Umbilical cord (tissue), 2 donors: ENCODE results near the gene ZNF574. TPM values are rescaled to one million over a fixed set of nuclear protein-coding genes. Genes with fewer than 3 reads are reported as not detected.
"Not testable (repeated sequence)": the region's sequence is repeated elsewhere in the genome, so short reads cannot be mapped to it uniquely, and the experiment has no call there.

Source experiments
- DNase-seq: peaks from one replicate; pipeline ENCODE4 v3.0.0-alpha.2; 2015; ENCODE audit warnings: low spot score
- total RNA-seq: library from RNA; depleted of rRNA; stranded (reverse); fragments of >200 nt; gene quantifications from one replicate; pipeline ENCODE4 v1.2.3, GENCODE V29; 2014; ENCODE audit warnings: low replicate concordance; ENCODE audit not compliant: insufficient read depth

ZNF574 gene, protein sequence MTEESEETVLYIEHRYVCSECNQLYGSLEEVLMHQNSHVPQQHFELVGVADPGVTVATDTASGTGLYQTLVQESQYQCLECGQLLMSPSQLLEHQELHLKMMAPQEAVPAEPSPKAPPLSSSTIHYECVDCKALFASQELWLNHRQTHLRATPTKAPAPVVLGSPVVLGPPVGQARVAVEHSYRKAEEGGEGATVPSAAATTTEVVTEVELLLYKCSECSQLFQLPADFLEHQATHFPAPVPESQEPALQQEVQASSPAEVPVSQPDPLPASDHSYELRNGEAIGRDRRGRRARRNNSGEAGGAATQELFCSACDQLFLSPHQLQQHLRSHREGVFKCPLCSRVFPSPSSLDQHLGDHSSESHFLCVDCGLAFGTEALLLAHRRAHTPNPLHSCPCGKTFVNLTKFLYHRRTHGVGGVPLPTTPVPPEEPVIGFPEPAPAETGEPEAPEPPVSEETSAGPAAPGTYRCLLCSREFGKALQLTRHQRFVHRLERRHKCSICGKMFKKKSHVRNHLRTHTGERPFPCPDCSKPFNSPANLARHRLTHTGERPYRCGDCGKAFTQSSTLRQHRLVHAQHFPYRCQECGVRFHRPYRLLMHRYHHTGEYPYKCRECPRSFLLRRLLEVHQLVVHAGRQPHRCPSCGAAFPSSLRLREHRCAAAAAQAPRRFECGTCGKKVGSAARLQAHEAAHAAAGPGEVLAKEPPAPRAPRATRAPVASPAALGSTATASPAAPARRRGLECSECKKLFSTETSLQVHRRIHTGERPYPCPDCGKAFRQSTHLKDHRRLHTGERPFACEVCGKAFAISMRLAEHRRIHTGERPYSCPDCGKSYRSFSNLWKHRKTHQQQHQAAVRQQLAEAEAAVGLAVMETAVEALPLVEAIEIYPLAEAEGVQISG
- total RNA-seq: 7.7 TPM

DNA sequence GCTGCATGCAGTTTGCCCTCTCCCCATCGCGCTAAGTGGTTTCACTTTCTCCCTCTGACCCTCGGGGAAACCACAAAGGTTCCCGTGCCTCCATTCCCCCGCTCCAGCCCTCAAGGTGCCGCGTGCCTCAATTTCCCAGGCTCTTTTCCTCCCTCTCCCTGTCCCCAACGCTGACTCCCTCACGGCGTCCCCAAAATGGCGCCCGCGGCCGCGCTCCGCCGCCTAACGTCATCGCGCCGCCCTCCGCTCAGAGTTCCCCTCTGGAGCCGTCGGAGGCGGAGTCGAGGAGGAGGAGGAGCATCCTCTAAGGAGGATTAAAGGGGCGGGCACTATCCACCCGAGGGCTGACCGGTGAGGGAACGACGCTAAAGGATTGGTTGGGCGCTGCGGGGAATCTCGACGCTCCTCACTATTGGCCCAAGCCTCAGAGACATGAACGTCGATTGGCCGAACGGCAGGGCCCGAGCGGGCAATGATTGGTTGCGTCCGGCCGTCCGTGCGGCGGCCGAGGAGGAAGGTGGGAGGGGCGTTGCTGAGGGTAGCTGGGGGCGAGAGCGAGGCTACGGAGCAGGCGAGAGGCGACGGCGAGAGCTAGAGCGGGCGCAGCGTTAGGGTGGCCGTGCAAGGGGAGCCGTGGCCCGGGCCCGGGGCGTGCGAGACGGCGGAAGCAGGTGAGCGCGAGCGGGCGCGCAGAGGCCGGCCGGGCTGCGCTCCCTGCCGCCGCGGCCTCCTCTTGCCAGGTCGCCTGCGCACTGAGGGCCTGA, at the start of gene ZNF574:
Gene ZNF574 (plus strand): TSS at position 551 of the 764 bp plus-strand sequence. CDS start 2,441 bp downstream, outside the sequence.
- DNase-seq: peak; percentile 100

DNA sequence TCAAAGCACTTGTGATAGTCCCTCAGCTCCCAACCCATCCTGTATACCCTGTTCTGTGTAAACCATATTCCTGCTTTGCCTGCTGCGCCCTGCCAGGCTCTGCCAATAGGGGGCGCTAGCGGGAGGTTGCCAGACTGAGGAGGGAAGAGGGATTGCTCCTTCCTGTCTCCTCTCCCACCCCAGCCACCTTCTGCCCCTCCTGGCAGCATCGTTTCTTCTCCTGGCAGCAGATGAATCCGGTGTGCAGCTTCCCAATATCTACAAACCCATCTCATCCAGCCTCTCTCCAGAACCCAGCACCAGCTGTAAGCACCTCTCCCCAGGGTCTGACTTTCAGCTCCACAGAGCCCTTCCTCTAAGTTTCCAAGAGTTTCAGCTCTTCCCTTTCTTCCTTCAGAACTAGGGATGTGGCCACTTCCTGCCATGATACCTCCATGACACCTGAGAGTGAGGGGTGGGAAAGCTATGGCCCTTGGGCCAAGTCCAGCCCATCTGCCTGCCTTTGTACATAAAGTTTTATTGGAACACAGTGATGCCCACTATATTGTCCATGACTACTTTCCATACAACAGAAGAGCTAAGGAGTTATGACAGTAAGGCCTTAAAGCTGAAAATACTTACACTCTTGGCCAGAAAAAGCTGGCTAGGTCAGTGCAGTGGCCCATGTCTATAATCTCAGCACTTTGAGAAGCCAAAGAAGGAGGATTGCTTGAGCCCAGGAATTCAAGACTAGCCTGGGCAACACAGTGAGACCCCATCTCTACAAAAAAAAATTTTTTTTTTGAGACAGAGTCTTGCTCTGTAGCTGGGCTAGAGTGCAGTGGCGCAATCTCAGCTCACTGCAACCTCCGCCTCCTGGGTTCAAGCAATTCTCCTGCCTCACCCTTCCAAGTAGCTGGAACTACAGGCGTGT, 47.4 kb upstream of the ZNF574 start:
- no peak for DNase-seq

DNA sequence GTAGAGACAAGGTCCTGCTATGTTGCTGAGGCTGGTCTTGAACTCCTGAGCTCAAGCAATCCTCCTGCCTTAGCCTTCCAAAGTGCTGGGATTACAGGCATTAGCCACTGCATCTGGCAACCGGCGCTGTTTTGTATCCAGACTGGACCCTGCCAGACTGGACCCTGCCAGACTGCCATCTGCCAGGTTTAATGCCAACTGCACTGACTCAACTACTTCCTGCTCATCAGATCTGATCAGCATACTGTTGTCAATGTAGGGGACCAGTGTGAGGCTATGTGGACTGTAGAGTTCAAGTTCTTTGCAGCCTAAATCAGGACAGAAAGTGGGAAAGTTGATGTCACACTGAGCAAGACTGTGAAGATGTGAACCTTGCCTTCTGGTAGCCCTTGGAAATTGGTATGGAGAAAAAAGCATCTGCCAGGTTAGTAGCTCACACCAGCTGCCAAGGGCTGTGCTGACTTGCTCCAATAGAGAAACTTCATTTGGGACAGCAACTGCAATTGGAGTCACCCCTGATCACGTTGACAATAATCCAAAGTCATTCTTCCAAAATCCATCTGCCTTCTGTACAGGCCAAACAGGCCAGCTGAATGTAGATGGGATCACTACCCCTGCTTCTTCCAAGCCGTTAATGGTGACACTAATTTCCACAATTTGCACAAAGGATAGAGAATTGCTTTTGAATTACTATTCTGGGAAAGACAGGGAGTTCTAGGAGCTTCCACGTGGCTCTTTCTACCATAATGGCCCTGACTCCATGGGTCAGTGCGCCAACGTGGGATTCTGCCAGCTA, 45.1 kb upstream of the ZNF574 start:
- no peak for DNase-seq

DNA sequence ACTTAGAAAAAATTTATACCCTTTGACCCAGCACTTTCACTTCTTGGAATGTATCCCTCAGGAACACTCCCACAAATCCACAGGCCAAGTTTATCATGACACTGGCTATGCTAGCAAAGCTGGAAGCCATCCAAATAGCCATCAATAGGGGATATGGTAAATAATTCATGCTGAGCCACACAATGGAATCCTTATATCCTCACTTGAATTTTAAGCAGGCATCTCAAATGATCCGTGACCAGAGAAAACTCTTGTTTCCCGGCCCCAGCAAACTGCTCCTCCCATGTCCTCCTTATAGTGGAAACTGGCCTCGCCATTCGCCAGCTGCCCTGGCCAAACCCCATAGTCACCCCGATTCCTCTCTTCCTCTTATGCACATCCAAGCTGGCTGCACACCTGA, 43.5 kb upstream of the ZNF574 start:
- no peak for DNase-seq

DNA sequence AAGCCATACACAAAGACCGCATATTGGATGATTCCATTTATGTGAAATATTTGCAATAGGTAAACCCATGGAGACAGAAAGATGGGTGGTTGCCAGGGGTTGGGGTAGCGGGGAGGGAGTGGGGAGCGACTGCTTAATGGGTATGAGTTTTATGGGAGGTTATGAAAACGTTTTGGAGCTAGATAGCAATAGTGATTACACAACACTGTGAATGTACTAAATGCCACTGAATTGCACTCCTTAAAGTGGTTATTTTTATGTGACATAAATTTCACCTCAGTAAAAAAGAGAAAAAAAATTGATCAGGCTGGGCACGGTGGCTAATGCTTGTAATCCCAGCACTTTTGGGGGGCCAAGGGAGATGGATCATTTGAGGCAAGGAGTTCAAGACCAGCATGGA, 42.6 kb upstream of the ZNF574 start:
- DNase-seq: no peak

DNA sequence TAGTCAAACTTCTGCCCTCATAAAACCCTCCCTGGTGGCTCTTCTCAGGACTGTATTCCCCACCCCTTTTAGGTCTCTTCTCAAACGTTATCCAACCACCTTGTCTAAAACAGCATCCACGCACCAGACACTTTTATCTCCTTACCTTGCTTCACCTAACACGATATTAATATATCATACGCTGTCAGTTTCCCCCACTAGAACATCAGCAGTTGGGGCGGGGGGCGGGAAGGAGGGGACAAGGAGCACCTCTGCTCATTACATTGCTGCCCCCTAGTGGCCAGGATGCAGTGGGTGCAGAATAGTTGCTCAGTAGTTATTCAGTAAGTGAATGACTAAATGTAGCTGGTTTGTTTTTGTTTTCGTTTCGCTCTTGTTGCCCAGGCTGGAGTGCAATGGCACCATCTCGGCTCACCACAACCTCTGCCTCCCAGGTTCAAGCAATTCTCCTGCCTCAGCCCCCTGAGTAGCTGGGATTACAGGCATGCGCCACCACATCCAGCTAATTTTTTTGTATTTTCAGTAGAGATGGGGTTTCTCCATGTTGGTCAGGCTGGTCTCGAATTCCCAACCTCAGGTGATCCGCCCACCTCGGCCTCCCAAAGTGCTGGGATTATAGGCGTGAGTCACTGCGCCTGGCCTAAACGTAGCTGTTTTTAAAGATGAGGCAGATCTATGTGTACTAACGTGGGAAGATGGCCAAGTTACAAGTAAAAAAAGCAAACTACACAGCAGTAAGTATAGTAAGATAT, 41.1 kb upstream of the ZNF574 start:
- DNase-seq: peak; percentile 59

DNA sequence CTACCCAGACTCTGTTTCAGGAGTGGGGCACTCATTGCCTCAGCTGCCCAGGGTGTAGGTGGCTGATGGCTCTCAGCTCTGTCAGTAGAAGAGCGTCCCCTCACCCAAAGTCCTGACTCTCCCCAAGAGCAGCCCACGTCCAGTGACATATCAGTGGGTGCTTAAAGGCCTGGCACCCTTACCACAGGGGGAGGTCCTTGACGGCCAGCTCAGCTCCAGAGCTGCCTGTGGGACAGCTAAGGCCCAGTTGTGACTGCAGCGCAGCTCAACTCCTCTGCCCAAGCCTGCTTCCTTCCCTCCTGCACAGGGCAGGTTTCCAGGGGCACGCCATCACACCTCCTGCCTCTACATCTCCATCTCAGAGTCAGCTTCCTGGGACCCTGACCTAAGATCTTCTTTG, 38.3 kb upstream of the ZNF574 start:
- DNase-seq: no peak

DNA sequence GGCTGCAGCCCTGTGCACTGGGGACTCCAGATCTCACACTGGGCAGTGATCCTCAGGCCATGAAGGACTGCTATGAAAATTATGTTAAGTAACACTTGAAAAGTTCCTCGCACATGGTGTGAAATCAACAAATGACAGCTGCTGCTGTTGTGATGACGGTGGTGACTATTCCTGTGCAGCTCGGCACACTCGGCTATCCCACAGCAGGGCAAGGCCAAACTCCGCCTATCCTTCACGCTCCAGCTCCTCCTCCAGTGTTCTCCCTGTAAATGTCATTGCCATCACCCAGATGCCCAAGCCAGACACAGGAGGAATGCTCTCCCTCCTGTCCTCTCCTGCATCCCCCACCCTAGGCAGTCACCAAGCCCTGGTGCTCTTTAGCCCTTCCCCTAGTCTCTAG, 37.3 kb upstream of the ZNF574 start:
- no peak for DNase-seq

DNA sequence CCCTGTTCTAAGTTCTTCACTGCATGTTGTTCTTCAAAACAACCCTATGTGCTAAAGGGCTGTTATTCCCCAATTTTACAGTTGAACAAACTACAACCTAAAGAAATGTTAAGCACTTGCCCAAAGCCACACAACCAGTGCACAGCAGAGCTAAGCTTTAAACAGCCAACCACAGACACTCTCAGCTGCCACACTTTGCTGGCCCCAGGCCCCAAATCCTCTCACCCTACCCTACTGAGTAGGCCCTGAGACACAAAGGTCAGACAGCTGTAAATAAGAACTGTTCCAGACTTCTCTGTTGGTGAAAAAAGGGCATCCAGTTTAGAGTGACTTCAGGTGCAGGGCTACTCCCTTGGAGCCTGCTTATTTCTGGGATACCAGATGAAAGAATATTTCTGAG, 35.9 kb upstream of the ZNF574 start:
- DNase-seq: no peak

DNA sequence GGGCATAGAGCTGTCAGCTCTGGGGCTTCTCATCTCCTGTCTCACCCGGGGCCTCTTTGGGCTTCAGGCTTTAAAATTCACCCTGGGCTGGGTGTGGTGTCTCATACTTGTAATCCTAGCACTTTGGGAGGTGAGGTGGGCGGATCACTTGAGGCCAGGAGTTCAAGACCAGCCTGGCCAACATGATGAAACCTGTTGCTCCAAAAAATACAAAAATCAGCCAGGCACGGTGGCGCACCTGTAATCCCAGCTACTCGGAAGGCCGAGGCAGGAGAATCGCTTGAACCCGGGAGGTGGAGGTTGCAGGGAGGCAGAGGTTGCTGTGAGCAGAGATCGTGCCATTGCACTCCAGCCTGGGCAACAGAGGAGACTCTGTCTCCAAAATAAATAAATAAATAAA, 35.5 kb upstream of the ZNF574 start:
- not testable (repeated sequence) for DNase-seq

DNA sequence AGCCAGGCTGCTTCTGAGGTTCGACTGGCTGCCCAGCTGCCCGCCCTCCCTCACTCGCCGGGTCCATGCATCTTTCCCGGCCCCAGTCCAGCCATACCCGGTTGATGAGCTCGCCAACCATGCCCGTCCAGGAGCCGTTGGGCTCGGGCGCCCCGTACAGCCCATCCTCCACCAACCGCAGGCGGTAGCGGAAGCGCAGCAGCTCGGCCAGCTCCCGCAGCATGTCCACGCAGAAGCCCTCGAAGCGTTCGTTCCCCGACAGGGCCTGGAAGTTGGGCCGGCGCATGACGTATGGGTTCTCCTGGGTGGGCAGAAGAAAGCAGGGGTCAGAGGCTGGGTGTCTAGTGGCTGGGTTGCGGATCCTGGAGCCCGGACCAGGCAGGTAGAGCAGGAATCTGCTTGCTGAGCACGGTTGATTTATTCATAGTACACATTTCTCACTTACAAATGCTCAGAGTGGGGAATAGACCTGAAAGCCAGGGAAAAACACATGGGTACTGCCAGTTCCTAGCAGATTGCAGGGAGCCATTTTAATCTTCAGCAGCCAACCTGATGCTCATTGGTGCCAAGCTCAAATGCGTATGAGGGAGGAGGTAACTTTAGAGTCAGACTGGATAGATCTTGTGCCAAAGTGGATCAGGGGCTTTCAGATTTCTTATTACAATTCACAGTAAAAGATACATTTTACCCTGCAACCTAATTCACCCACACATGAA, 33.4 kb upstream of the ZNF574 start:
- no peak for DNase-seq

DNA sequence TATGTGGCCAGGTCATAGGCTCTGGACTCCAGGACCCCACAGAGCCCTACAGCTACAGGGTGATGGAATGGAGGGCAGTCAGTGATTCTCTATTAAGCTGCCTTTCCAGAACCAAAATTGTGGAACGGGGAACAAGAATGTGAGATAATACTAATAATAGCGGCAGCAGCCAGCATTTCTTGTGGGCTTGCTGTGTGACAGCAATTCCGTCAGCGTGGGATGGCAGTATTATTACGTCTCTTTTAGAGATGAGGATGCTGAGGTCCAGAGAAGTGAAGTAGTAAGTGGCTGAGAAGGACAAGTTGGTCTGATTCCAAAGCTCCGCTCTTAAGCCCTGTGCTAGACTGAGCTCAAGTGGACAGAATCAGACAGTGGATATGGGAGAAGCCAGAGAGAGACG, 30.4 kb upstream of the ZNF574 start:
- DNase-seq: no peak

DNA sequence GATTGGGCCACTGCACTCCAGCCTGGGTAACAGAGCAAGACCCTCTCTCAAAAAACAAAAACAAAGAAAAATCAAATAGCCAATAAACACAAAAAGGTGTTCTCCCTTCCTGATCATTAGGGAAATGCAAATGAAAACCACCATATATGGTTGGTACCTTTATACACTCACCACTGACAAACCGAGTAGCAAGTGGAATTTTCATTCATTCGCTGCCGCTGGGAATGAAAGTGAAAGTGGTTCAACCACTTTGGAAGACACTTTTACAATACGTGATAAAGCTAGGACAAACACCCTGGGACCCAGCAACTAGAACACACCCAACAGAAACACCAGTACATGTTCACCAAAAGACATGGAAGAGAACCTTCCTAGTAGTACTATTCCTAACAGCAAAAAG, 27.0 kb upstream of the ZNF574 start:
- DNase-seq: no peak

DNA sequence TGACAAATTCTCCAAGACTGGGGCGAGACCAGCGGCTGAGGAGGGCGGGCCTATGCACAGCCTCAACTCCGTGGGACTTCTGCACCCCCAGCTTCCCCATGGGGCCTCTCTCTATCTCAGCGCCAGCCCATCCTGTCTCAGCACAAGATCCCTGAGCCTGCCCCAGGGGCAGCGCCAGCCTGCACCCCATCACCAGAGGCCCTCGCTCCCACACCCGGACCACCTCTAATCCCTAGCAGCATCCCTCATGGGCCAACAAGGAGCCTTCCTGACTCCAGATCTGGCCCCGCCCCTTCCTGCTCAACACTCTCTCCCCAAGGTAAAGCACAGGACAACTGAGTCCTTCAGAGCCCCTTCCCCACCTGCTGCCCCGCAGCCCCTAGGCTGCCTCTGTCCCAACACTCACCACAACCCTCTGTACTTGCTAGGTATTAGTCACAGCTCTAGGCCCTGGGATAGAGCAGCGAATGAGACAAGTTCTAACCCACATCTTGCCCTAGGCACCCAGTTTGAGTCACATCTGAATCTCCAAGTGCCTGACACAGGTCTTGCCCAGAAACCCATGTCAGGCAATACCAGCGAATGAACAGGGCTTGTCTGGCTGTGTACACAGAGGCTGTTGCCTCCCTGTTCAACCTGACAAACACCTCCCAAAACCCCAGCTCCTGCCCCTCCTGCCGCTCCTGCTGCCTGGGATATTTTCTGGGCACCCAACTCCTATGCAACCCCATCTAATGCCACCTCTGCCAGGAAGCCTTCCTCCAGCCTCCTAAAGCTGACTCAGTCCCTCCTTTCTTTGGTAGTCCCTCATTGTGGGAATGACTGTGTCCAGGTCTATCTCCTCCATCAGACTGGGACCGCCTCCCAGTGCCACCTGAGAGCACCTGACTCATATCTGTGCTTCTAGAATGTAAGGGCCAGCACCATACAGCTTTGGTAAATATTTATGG, 24.5 kb upstream of the ZNF574 start:
- DNase-seq: no peak

DNA sequence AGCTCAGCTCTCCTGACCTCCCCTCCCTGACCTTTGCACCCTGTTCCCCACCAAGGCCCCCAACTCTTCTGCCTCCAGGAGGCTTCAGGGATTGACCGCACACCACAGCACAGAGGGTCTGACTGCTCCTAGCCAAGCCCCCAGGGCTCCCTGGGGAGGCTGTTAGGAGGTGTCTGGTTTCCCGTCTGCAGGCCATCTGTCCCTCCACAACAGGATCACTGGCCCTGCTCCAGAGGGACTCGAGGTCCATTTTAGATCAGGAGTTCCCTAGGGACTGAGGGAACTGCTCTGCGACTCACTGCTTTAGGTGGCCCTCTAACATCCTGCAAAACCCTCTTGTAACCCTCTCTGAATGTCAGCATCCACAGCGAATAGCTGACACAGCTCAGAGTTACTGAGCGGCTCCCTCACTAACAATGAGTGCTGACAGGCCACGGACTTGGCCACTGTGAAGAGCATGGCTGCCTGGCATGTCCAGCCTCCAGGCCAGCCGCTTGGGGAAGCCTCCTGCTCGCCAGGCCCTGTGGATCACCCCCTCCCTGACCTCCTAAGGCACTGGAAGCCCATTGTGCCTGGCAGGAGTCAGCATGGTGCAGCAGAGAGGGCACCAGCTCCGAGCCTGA, 23.6 kb upstream of the ZNF574 start:
- DNase-seq: no peak

DNA sequence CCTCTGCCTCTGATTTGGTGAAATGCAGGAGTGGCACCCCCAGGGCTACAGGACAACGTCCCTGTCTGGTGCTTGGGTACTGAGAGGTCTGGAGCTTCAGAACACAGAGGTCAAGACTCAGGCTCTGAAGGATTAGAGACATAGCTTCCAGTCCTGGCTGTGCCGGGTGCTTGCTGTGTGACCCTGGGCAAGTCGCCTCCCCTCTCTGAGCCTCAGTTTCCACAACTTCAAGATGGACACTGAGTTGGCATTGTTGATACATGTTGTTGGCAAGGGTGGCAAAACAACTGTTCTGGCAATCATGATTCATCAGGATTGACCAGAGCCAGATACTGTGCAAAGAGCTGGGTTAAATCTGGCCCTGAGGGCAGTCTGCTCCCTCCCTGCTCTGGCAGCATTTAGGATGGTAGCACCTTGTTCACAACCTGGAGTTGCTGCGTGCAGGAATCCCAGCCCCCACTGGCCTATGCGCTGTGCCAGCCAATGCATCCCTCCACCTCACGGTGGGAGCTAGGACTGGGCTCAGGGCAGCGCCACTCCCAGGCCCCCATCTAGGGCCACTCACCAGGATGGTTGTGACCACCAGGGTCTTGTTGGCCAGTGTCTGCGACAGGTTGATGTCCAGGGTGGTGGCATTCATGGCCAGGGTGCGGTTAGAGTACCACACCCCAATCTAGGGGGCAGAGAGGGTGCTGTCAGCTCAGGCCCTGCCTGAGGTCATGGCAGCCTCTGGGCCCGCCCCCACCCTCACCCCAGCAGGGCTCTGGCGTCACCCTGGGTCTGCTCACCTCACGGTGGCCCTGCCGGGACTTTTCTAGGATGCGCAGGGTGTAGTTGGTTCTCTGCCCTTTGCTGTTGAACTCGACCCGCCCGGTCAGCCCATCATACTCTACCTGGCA, 22.7 kb upstream of the ZNF574 start:
- no peak for DNase-seq
